Activated naive CD8-positive, alpha-beta T cell (primary cell): ENCODE data around the gene CCDC51.

ENCODE experiments used
- H3K27ac Mint-ChIP-seq: one replicate; pipeline ENCODE4 v1.8.0; 2021; ENCODE audit warnings: mixed read lengths
- H3K27me3 Mint-ChIP-seq: one replicate; pipeline ENCODE4 v1.8.0; 2021; ENCODE audit warnings: mixed read lengths
- H3K36me3 Mint-ChIP-seq: one replicate; pipeline ENCODE4 v1.8.0; 2021; ENCODE audit warnings: mixed read lengths
- H3K4me1 Mint-ChIP-seq: one replicate; pipeline ENCODE4 v1.8.0; 2021; ENCODE audit warnings: low read depth, mixed read lengths
- H3K4me3 Mint-ChIP-seq: one replicate; pipeline ENCODE4 v1.8.0; 2021; ENCODE audit warnings: mild to moderate bottlenecking, mixed read lengths
- H3K9me3 Mint-ChIP-seq: one replicate; pipeline ENCODE4 v1.8.0; 2021; ENCODE audit warnings: low read depth, mixed read lengths

CCDC51 gene

DNA sequence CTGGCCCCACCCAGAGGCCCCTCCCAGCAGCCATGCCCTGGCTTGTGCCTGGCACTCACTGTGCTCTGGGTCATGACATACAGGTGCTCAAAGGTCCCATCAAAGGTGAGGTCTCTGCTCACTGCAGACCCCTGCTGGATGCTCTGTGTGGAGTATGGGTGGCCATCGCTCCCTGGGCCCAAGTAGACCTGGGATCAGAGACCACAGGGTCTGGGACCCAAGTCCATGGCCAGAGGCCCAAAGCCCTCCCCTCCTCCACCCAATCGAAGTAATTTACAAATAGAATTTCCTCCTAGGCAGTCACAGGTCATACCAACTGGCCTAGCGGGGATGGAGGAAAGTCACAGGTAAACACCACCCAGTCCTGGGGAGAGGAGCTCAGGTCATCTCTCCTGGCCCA, 17.6 kb downstream of the CCDC51 start:
- H3K27me3 Mint-ChIP-seq: no peaks in the 10 kb centered on the region
- no peak overlapping the region for H3K4me3 Mint-ChIP-seq
- H3K27ac Mint-ChIP-seq: no peak overlapping the region
- H3K9me3 Mint-ChIP-seq: no peaks in the 10 kb centered on the region
- no peaks in the 10 kb centered on the region for H3K4me1 Mint-ChIP-seq
- H3K36me3 Mint-ChIP-seq: no peaks in the 10 kb centered on the region

DNA sequence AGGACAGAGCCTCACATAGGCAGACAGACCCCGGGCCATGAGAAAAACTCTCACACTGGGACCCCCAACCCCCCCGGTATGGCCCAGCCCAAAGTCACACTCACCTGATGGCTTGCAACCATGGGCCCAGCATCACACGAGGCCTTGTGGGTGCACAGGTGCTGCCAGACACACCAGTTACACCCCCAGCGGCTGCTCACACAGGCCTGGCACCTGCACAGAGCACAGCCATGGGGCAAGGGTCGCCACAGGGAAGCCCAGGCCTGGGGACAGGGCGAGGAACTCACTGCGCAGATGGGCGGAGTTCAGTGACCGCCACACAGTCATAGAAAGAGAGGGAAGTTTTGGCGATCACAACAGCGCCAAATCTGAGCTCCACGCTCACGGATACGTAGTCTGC, 19.4 kb downstream of the CCDC51 start:
- no peaks in the 10 kb centered on the region for H3K4me1 Mint-ChIP-seq
- H3K9me3 Mint-ChIP-seq: no peaks in the 10 kb centered on the region
- H3K36me3 Mint-ChIP-seq: no peaks in the 10 kb centered on the region

DNA sequence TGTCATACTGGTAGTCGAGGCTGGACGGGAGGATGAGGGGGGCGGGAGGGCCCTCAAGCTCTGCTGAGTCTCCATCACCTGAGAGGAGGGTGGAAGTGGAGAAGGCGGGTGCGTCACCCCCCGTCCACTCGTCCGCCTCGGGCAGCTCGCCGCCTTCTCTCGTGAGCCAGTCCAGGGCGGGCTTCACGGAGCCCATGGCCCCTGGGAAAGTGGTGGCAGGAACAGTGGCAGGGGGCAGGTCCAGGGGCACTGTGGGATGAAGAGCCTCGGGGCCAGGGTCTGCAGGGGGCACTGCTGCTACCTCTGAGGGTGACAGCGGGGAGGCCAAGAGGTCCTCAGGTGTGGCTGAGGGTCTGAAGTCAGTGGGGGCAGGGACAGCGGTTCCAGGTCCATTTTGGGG, 20.3 kb downstream of the CCDC51 start:
- H3K4me3 Mint-ChIP-seq: no peak overlapping the region
- no peaks in the 10 kb centered on the region for H3K27me3 Mint-ChIP-seq
- no peaks in the 10 kb centered on the region for H3K4me1 Mint-ChIP-seq
- no peaks in the 10 kb centered on the region for H3K36me3 Mint-ChIP-seq
- H3K9me3 Mint-ChIP-seq: no peaks in the 10 kb centered on the region
- no peak overlapping the region for H3K27ac Mint-ChIP-seq

More for the DNA sequence above, 19.4 kb downstream of the CCDC51 start:
- no peaks in the 10 kb centered on the region for H3K27me3 Mint-ChIP-seq
- no peak overlapping the region for H3K27ac Mint-ChIP-seq
- no peak overlapping the region for H3K4me3 Mint-ChIP-seq

DNA sequence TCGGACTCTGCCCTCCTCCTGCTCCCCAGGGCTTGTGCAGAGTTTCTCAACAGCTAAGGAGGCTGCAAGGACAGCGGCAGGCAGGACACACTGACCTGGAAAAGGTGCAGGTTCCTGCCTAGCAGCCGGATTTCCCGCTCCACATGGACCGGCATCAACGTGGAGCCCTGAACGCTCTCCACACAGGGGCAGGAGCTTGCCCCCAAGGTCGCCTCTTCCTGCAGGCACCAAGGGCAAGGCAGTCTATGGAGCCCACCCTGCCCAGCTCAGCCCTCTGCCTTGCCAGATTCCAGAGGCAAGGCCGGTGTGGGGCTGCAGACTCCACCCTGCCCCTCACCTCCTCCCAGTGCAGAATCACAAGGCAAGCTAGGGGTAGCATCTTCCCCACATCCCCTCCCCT, 20.8 kb downstream of the CCDC51 start:
- Mint-ChIP-seq H3K4me1 (no peaks in the 10 kb centered on the region), H3K4me3 (no peak overlapping the region), H3K27ac (no peak overlapping the region), H3K36me3 (no peaks in the 10 kb centered on the region), H3K9me3 (no peaks in the 10 kb centered on the region), H3K27me3 (no peaks in the 10 kb centered on the region)

DNA sequence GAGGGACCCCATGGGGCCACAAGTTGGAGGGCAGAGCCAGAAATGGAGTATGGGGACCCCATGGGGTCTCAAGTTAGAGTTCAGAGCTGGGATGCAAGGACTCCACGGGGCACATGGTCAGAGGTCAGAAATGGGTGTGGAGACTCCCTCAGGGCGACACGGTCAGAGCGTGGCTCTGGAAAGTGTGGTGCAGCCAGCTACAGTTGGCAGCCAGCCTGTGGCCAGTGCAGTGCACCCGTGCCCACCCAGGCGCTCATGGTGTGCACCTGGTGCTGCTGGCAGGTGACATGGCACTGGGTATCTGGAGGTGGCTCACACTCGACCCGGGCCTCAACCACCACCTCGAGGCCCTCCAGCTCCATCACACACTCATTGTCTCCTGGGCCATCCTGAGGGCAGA, 21.3 kb downstream of the CCDC51 start:
- H3K9me3 Mint-ChIP-seq: no peaks in the 10 kb centered on the region
- H3K4me3 Mint-ChIP-seq: no peak overlapping the region
- no peak overlapping the region for H3K27ac Mint-ChIP-seq
- H3K27me3 Mint-ChIP-seq: no peaks in the 10 kb centered on the region
- H3K36me3 Mint-ChIP-seq: no peaks in the 10 kb centered on the region
- no peaks in the 10 kb centered on the region for H3K4me1 Mint-ChIP-seq

DNA sequence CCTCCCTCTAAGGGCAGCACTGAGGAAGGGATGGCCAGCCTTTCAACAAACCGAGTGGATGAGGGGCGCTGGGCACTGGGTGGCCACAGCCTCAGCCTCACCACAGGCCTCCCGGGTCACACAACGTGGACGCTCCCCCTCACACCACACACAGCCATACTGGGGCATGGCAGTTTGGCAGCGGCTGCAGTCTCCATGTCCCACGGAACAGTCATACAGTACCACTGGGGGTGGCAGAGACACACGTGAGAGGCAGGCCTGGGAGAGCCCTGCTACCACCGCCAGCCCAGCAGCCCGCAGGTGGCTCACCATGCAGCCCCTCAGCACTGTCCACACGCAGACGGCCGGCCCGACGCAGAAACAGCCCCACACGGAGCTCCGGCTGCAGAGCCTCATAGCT, 21.8 kb downstream of the CCDC51 start:
- H3K4me3 Mint-ChIP-seq: no peak overlapping the region
- H3K4me1 Mint-ChIP-seq: no peaks in the 10 kb centered on the region
- no peaks in the 10 kb centered on the region for H3K27me3 Mint-ChIP-seq
- no peaks in the 10 kb centered on the region for H3K9me3 Mint-ChIP-seq
- H3K36me3 Mint-ChIP-seq: no peaks in the 10 kb centered on the region
- H3K27ac Mint-ChIP-seq: no peak overlapping the region

DNA sequence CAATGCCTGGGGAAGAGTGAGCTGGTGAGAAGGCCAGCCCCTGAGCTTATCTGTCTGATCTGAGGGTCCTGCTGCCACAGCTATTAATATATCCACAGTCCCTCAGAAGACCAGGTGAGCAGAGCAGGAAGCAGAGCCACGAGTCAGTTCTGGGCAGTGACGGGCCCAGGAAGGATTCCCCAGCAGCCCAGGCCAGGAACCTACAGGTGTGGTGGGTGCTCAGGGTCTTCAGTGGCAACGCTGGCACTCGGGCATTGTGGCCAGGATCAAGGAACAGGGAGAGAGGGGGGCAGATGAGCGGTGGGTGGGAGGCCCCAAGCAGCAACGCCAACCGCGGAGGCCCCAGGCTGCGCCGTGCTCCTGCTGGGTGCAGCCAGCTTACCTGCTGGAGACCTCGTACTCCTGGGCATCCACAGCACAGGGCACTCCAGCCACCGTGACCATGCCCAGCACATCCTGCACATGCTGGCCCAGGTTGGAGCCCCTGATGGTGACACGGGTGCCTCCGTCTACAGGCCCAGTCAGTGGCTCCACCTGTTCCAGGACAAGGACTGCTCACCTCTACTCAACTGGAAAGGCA, 22.3 kb downstream of the CCDC51 start:
- Mint-ChIP-seq H3K27me3 (no peaks in the 10 kb centered on the region), H3K27ac (no peak overlapping the region), H3K4me1 (no peaks in the 10 kb centered on the region), H3K9me3 (no peaks in the 10 kb centered on the region), H3K36me3 (no peaks in the 10 kb centered on the region), H3K4me3 (no peak overlapping the region)

DNA sequence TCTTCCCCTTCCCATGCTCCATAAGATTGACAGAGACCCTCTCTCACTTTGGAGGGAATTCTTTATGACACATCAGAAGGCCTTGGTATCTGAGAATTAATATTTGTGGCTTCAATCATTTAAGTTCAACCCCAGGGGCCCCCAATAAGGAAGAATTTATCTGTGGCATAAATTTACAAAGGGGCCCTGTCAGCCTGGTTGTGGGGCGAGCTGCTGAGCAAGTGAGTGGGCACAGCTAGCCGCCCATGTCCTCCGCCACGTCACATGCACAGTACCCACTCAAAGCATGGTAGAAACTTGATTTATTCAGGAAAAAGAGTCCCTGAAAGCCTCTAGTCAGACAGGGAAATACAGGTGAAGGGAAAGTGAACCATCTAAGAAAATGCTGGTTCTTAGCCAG, 23.4 kb downstream of the CCDC51 start:
- Mint-ChIP-seq H3K36me3 (no peaks in the 10 kb centered on the region), H3K9me3 (no peaks in the 10 kb centered on the region), H3K4me3 (no peak overlapping the region), H3K4me1 (no peaks in the 10 kb centered on the region), H3K27ac (no peak overlapping the region), H3K27me3 (no peaks in the 10 kb centered on the region)

DNA sequence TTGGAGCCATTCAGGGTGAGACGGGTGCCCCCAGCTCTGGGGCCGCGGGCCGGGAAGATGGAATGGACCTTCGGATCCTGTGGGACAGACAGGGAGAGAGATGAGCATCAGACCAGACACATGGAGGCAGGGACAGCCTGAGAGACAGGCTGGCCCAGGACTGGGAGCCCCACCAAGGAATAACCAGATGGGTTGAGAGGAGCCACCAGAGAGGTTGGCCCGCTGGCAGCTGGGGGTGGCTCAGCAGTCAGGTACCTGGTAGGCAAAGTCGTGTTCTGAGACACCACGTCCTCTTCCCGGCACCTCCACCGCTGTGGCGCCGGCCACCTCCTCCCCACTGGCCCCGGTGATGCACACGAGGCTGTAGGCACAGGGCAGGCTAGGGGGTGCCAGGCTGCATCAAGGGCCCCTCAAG, 23.8 kb downstream of the CCDC51 start:
- H3K36me3 Mint-ChIP-seq: no peaks in the 10 kb centered on the region
- no peaks in the 10 kb centered on the region for H3K4me1 Mint-ChIP-seq
- no peak overlapping the region for H3K27ac Mint-ChIP-seq
- no peaks in the 10 kb centered on the region for H3K9me3 Mint-ChIP-seq
- no peaks in the 10 kb centered on the region for H3K27me3 Mint-ChIP-seq
- no peak overlapping the region for H3K4me3 Mint-ChIP-seq

DNA sequence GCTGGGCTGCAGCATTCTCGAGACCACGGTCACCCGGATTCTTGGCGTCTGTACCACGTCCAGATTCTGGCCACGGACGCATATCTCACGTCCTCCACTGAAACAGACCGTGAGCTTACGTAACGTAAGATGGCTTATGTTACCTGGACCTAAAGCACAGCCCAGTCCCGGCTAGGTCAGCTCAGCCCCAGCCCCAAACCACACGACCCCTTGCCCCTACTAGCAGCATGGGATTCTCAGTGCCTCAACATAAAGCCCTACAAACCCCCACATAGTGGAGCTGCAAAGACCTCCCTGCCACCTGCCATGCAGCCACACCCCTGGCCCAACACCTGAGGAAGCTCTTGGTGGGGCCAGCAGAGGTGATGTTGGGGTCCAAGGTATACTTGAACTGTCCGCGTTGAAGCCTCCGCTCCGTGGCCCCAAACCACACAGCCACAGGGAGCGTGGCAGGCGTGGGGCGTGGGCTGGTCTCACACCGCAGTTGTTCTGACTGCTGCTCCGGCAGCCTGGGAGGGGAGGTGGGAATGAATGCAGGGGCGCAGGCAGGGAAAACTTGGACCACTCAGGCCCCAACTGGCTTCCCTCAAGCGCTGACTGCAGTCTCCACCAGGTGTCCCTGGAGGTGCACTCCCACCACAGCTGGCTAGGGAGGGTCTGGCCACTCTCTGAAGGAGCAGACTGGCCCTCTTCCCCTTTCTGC, 24.5 kb downstream of the CCDC51 start:
- Mint-ChIP-seq H3K27me3 (no peaks in the 10 kb centered on the region), H3K4me1 (no peaks in the 10 kb centered on the region), H3K36me3 (no peaks in the 10 kb centered on the region), H3K27ac (no peak overlapping the region), H3K9me3 (no peaks in the 10 kb centered on the region), H3K4me3 (no peak overlapping the region)

DNA sequence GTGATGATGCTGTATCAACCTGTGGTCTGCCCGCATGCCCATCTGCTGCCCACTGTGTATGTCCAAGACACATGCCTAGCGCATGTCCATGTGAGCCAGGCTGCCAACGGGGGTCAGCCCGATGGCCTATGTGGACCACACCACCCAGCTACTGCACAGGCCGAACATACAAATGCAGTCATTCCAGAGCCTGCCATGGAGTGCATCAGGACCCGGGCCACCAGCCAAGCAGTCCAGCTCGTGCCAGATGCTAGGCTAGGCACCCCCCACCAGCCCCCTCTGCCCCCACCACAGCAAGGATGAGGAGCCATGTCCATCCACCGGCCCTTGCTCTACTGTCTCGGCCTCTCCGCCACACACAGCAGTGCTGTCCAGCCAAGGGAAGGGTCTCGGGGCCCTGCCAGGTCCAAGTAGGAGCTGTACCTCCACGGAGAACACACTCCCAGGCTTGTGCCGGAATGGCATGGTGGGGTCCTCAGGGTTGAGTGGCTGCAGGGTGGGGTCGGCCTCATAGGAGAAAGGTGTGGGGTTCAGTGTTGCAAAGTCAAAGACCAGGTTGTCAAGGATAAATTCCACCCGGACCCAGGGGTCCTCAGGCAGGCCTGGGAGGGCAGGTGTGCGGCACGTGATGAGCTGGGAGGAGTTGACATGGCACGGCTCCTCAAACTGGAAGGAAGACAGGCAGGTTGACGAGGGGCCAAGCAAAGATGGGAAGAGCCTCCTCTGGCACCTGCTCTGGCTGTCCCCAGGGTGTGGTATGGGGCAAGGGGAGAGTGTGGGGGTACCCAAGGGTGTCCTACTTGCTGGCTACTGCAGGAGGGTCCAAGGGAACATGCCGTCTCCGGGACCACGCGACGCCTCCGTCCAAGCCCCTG, 25.3 kb downstream of the CCDC51 start:
- Mint-ChIP-seq H3K9me3 (no peaks in the 10 kb centered on the region), H3K27me3 (no peaks in the 10 kb centered on the region), H3K4me1 (no peaks in the 10 kb centered on the region), H3K27ac (no peak overlapping the region), H3K36me3 (no peaks in the 10 kb centered on the region), H3K4me3 (no peak overlapping the region)

DNA sequence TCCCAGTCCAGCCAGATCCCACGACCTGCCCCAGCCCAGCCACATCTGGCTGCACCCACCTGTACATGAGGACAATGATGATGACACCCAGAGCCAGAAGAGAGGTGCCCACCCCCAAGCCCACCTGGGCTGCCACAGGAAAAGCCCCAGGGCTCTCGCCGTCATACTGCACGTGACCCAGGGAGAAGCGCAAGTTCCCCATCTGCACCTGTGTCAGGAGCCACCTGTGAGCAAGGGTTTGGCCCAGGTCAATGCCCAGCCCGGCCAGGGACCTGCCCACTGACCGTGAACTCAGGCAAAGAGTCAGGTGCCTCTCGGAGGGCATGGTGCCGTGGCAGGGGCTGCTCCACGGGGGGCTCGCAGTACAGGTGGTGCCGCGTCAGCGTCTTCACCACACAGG, 26.3 kb downstream of the CCDC51 start:
- Mint-ChIP-seq H3K27me3 (no peaks in the 10 kb centered on the region), H3K4me1 (no peaks in the 10 kb centered on the region), H3K9me3 (no peaks in the 10 kb centered on the region), H3K27ac (no peak overlapping the region), H3K4me3 (no peak overlapping the region), H3K36me3 (no peaks in the 10 kb centered on the region)

DNA sequence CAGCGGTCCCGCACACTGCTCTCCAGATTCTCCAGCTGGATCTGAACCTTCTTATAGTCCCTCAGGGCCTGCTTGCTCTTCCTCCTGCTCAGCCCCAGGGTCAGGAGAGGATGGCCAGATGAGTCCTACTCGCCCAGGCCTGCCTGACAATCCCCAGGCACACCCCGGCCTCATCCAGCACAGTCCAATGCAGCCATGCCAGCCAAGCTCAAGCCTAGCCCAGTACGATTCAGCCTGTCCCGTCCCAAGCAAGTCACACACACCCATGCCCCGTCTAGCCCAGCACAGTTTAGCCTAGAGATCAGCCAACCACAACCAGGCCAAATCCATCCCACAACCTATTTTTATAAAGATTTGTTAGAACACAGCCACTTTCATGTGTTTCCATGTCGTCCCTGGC, 26.8 kb downstream of the CCDC51 start:
- no peaks in the 10 kb centered on the region for H3K9me3 Mint-ChIP-seq
- no peaks in the 10 kb centered on the region for H3K36me3 Mint-ChIP-seq
- no peak overlapping the region for H3K27ac Mint-ChIP-seq
- no peak overlapping the region for H3K4me3 Mint-ChIP-seq
- no peaks in the 10 kb centered on the region for H3K27me3 Mint-ChIP-seq
- H3K4me1 Mint-ChIP-seq: no peaks in the 10 kb centered on the region

DNA sequence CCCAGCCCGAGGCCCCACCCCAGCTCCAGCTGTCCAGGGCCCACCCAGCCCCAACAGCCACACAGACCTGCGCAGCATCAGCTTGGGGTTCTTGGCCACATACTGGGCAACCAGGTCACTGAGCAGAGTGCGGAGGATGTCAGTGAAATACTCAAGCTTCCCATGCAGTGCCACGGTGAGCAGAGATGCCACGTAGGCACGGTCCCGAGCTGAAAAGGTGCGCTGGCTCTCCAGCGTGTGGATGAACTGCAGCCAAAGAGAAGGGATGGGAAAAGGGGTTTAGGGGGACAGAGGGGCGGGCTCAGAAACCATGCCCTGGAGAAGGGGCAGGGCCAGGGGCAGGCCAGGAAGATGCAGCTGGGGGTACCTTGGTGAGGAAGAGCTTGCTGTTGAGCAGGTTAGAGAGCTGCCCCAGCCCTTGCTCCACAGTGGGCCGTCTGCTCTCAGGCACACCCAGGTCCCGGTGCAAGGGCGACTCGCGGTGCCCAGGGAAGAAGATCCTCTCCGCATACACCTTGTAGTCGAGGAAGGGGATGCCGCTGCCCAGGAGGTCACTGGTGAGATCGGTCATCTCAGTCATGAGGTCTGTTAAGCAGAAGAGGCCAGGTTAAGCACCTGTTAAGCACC, 27.4 kb downstream of the CCDC51 start:
- no peaks in the 10 kb centered on the region for H3K36me3 Mint-ChIP-seq
- no peaks in the 10 kb centered on the region for H3K27me3 Mint-ChIP-seq
- no peak overlapping the region for H3K4me3 Mint-ChIP-seq
- H3K4me1 Mint-ChIP-seq: no peaks in the 10 kb centered on the region
- H3K27ac Mint-ChIP-seq: no peak overlapping the region
- no peaks in the 10 kb centered on the region for H3K9me3 Mint-ChIP-seq
